ENCODE measurements around the gene IFNA4. TPM values are rescaled to one million over a fixed set of nuclear protein-coding genes. Genes with fewer than 3 reads are reported as not detected.

IFNA4 gene
- total RNA-seq, 1 experiment from 2014 or later = not detected

Other genes with a start within 250 kb of the IFNA4 start
- 3.8 and 6.7 TPM in 2 replicates for gene HACD4, start 155.9 kb downstream of the IFNA4 start, total RNA-seq (2014; rRNA removed; shearing (Covaris generic); ENCODE audit: low replicate concordance)
- gene IFNB1, start 109.6 kb downstream of the IFNA4 start, total RNA-seq (2014; rRNA removed; shearing (Covaris generic); ENCODE audit: low replicate concordance) = 0.81 and 4.1 TPM in 2 replicates
- gene IFNW1, start 45.8 kb downstream of the IFNA4 start, total RNA-seq (2014; rRNA removed; shearing (Covaris generic); ENCODE audit: low replicate concordance) = not detected in 2 replicates
- gene IFNA21, start 20.9 kb downstream of the IFNA4 start, total RNA-seq (2014; rRNA removed; shearing (Covaris generic); ENCODE audit: low replicate concordance) = not detected in 2 replicates
- not detected in 2 replicates for gene IFNA7, start 14.6 kb upstream of the IFNA4 start, total RNA-seq (2014; rRNA removed; shearing (Covaris generic); ENCODE audit: low replicate concordance)
- gene IFNA10, start 19.6 kb upstream of the IFNA4 start, total RNA-seq (2014; rRNA removed; shearing (Covaris generic); ENCODE audit: low replicate concordance) = not detected in 2 replicates
- not detected in 2 replicates for gene IFNA16, start 29.7 kb upstream of the IFNA4 start, total RNA-seq (2014; rRNA removed; shearing (Covaris generic); ENCODE audit: low replicate concordance)
- gene IFNA17, start 40.6 kb upstream of the IFNA4 start, total RNA-seq (2014; rRNA removed; shearing (Covaris generic); ENCODE audit: low replicate concordance) = not detected in 2 replicates
- not detected in 2 replicates for gene IFNA14, start 52.4 kb upstream of the IFNA4 start, total RNA-seq (2014; rRNA removed; shearing (Covaris generic); ENCODE audit: low replicate concordance)
- not detected in 2 replicates for gene IFNA5, start 117.7 kb upstream of the IFNA4 start, total RNA-seq (2014; rRNA removed; shearing (Covaris generic); ENCODE audit: low replicate concordance)
- gene KLHL9, start 147.8 kb upstream of the IFNA4 start, total RNA-seq (2014; rRNA removed; shearing (Covaris generic); ENCODE audit: low replicate concordance) = 46.6 and 58.6 TPM in 2 replicates
- not detected in 2 replicates for gene IFNA6, start 163.3 kb upstream of the IFNA4 start, total RNA-seq (2014; rRNA removed; shearing (Covaris generic); ENCODE audit: low replicate concordance)
- not detected in 2 replicates for gene IFNA13, start 180.5 kb upstream of the IFNA4 start, total RNA-seq (2014; rRNA removed; shearing (Covaris generic); ENCODE audit: low replicate concordance)
- not detected in 2 replicates for gene IFNA2, start 197.8 kb upstream of the IFNA4 start, total RNA-seq (2014; rRNA removed; shearing (Covaris generic); ENCODE audit: low replicate concordance)
- gene IFNA8, start 221.5 kb upstream of the IFNA4 start, total RNA-seq (2014; rRNA removed; shearing (Covaris generic); ENCODE audit: low replicate concordance) = not detected in 2 replicates